K562 (cell line): Measurements from ENCODE around the gene SERTAD4. TPM values are rescaled to one million over a fixed set of nuclear protein-coding genes. Genes with fewer than 3 reads are reported as not detected.

ENCODE experiments used
- ATAC-seq: fragments of 200-7000 bp; cut with Tn5 transposase; 3 replicates; pipeline ENCODE4 v1.9.1; 2020; ENCODE audit warnings: moderate library complexity
- Bru-seq: library from RNA; stranded (reverse); fragments of 400-500 nt; gene quantifications from one replicate; lab custom pipeline; 2021; lab: Mats Ljungman, UMichigan
- BruChase-seq, 2 experiments: library from RNA; stranded (reverse); fragments of 400-500 nt; gene quantifications; one replicate each; lab custom pipeline; 2021; lab: Mats Ljungman, UMichigan
- BruUV-seq: library from RNA; stranded (reverse); fragments of 400-500 nt; replicated peaks from 2 replicates; lab custom pipeline; 2021; lab: Mats Ljungman, UMichigan
- CTCF ChIA-PET: fragments of 300-600 bp; formaldehyde crosslinking; extraction: SDS; loops from one replicate; lab custom pipeline; 2021; ENCODE audit warnings: low intra/inter-chr PET ratio; lab: Yijun Ruan, JAX
- POLR2A ChIA-PET: fragments of 300-600, 350-650 bp; sonication (Branson Sonifier 250); formaldehyde crosslinking; extraction: SDS; loops from one replicate; lab custom pipeline; 2021; ENCODE audit warnings: antibody characterized with exemption, inconsistent platforms; lab: Yijun Ruan, JAX
- DNase-seq, 4 experiments: peaks; one replicate each; pipeline versions ENCODE4 v3.0.0 to v3.0.0-alpha.2; 2011 to 2018; ENCODE audit warnings: low spot score in 3 of 4, mixed read lengths in 3 of 4; ENCODE audit errors: extremely low read depth in 1 of 4
- FAIRE-seq: peaks from 2 replicates; lab custom pipeline; 2011; peaks lifted over from hg19 to GRCh38; lab: Jason Lieb, UNC
- H2AFZ ChIP-seq: 2 replicates; pipeline ENCODE4 v1.6.0; 2011; ENCODE audit warnings: low read depth, low read length, control low read depth, inconsistent platforms
- H3K27ac ChIP-seq: fragments of 200-600 bp; 3 replicates; pipeline ENCODE4 v1.8.0; 2011; ENCODE audit warnings: low read depth, mild to moderate bottlenecking, control low read depth, inconsistent platforms, low read length, moderate library complexity, mixed read lengths; ENCODE audit errors: extremely low read depth
- H3K27me3 ChIP-seq, 2 experiments: fragments of 300-600 bp in 1 of 2; 2 replicates in 1 of 2; 3 replicates in 1 of 2; pipeline versions ENCODE4 v1.6.0 to v1.8.0; 2011; ENCODE audit warnings: inconsistent platforms in 2 of 2, low read length in 2 of 2, mild to moderate bottlenecking in 1 of 2, mixed read lengths in 1 of 2, moderate library complexity in 1 of 2; ENCODE audit not compliant: control insufficient read depth in 2 of 2, insufficient read depth in 2 of 2
- H3K36me3 ChIP-seq: fragments of 300-600 bp; 3 replicates; pipeline ENCODE4 v1.8.0; 2011; ENCODE audit warnings: mild to moderate bottlenecking, low read length, inconsistent platforms; ENCODE audit not compliant: control insufficient read depth, insufficient read depth
- H3K4me1 ChIP-seq, 2 experiments: fragments of 200-600 bp in 1 of 2; replicated peaks in 1 of 2; 2 replicates in 1 of 2; 3 replicates in 1 of 2; pipeline versions ENCODE4 v1.5.1 to v1.8.0; 2011; ENCODE audit warnings: inconsistent platforms in 2 of 2, low read length in 2 of 2, mild to moderate bottlenecking in 1 of 2, mixed read lengths in 1 of 2, moderate library complexity in 1 of 2; ENCODE audit not compliant: control insufficient read depth in 2 of 2, insufficient read depth in 2 of 2
- H3K4me2 ChIP-seq: 2 replicates; pipeline ENCODE4 v1.6.1; 2011; ENCODE audit warnings: low read length, control low read depth, inconsistent platforms, mixed read lengths; ENCODE audit not compliant: insufficient read depth
- H3K4me3 ChIP-seq: fragments of 200-600 bp; sonication (generic), shearing (Covaris generic); 2 replicates; pipeline ENCODE4 v1.5.1; 2016; ENCODE audit warnings: control low read depth, inconsistent platforms
- H3K79me2 ChIP-seq: fragments of 200-600 bp; 3 replicates; pipeline ENCODE4 v1.8.0; 2011; ENCODE audit warnings: low read length, inconsistent platforms; ENCODE audit not compliant: control insufficient read depth, insufficient read depth
- H3K9ac ChIP-seq, 2 experiments: 2 replicates each; pipeline versions ENCODE4 v1.6.0 to v1.6.1; 2011; ENCODE audit warnings: low read depth in 2 of 2, low read length in 2 of 2, control low read depth in 1 of 2, inconsistent platforms in 1 of 2, mild to moderate bottlenecking in 1 of 2, mixed read lengths in 1 of 2; ENCODE audit not compliant: insufficient read depth in 1 of 2
- H3K9me1 ChIP-seq: one replicate; pipeline ENCODE4 v1.6.0; 2011; ENCODE audit warnings: inconsistent platforms, mild to moderate bottlenecking, low read length, moderate library complexity; ENCODE audit not compliant: control insufficient read depth, insufficient read depth
- H3K9me3 ChIP-seq: replicated peaks from 2 replicates; pipeline ENCODE4 v1.5.1; 2011; ENCODE audit warnings: low read depth, low read length, inconsistent platforms; ENCODE audit not compliant: control insufficient read depth, insufficient read depth
- H4K20me1 ChIP-seq: replicated peaks from 2 replicates; pipeline ENCODE4 v1.6.1; 2011; ENCODE audit warnings: low read length, inconsistent platforms, mixed read lengths; ENCODE audit not compliant: control insufficient read depth, insufficient read depth
- CBX2 ChIP-seq: fragments of 200-600 bp; sonication (generic); IDR thresholded peaks from one replicate; pipeline ENCODE4 v1.6.1; 2012; ENCODE audit warnings: mild to moderate bottlenecking, low read length, inconsistent platforms; ENCODE audit not compliant: insufficient read depth, poor library complexity, severe bottlenecking
- DIDO1 ChIP-seq: fragments of 450-650 bp; IDR thresholded peaks from 2 replicates; pipeline ENCODE4 v1.6.1; 2016; ENCODE audit warnings: low read depth, missing biosample characterization, missing genetic modification characterization
- NFYB ChIP-seq: IDR thresholded peaks from 2 replicates; pipeline ENCODE4 v1.6.1; 2011; ENCODE audit warnings: mild to moderate bottlenecking, moderate library complexity; ENCODE audit not compliant: insufficient read length; ENCODE audit errors: extremely low read depth
- POU5F1 ChIP-seq: fragments of 150-350 bp; IDR thresholded peaks from 2 replicates; pipeline ENCODE4 v1.6.1; 2014; ENCODE audit warnings: borderline replicate concordance, low read length, low read depth, mild to moderate bottlenecking; ENCODE audit not compliant: partially characterized antibody
- RBM22 ChIP-seq: fragments of 200-400 bp; formaldehyde crosslinking; IDR thresholded peaks from 2 replicates; pipeline ENCODE4 v1.6.1; 2018; ENCODE audit warnings: low read length, low read depth; ENCODE audit not compliant: poor library complexity, severe bottlenecking
- SREBF1 ChIP-seq: fragments of 150-350 bp; IDR thresholded peaks from 2 replicates; pipeline ENCODE4 v1.6.1; 2014; ENCODE audit warnings: antibody characterized with exemption, low read depth, low read length, borderline replicate concordance
- TRIM24 ChIP-seq, 2 experiments: fragments of 450-650 bp; IDR thresholded peaks; 2 replicates each; pipeline ENCODE4 v1.6.1; 2016
- TSC22D4 ChIP-seq: fragments of 450-650 bp; IDR thresholded peaks from 2 replicates; pipeline ENCODE4 v1.6.1; 2016; ENCODE audit warnings: missing genetic modification characterization, missing biosample characterization, control low read depth
- WGBS: fragments of 100-300 bp; shearing (Covaris generic); methylation state at CpG from one replicate; pipeline ENCODE4 v1.1.6; 2016; ENCODE audit warnings: low coverage, mixed read lengths; ENCODE audit not compliant: insufficient coverage; ENCODE audit errors: missing lambda C conversion rate; 5-methylcytosine and 5-hydroxymethylcytosine counted together
- in situ Hi-C: fragments of 300-500 bp; cut with MboI; formaldehyde crosslinking; loops from 4 replicates; pipeline ENCODE4 v1.15.0; 2018; ENCODE audit warnings: inconsistent platforms, mixed read lengths
- intact Hi-C: fragments of 100-400 bp; cut with micrococcal nuclease; formaldehyde crosslinking; loops from 2 replicates; pipeline ENCODE4 v1.14.2; 2022
- long read RNA-seq, 3 experiments: library from polyadenylated mRNA in 2 of 3; library from RNA in 1 of 3; unstranded in 2 of 3; stranded (forward) in 1 of 3; transcript quantifications; one replicate each; pipeline ENCODE4 v2.0.0, GENCODE V29; 2019 to 2022
- polyA minus RNA-seq, 3 experiments: library from RNA; depleted of rRNA, polyadenylated mRNA; stranded (reverse); fragments of >200 nt; gene quantifications; 2 replicates each; pipeline ENCODE4 v1.2.3, GENCODE V29; 2011
- polyA plus RNA-seq, 8 experiments: library from polyadenylated mRNA; depleted of rRNA in 4 of 8; stranded (reverse) in 5 of 8; unstranded in 3 of 8; fragments of >200 nt; fragmentation: Nextera tagmentation in 2 of 8; fragmentation: Illumina TruSeq in 1 of 8; extraction: Ambion mirVana in 2 of 8; extraction: Trizol in 1 of 8; gene quantifications; 2 replicates each; pipeline versions ENCODE4 v1.2.1 to v1.2.3, GENCODE V29; 2011 to 2014; ENCODE audit warnings: inconsistent platforms in 1 of 8, missing spikeins in 1 of 8
- total RNA-seq, 7 experiments: library from RNA; depleted of rRNA in 6 of 7; stranded (reverse); fragments of >200 nt in 6 of 7; fragmentation: Illumina TruSeq in 2 of 7; extraction: Trizol in 2 of 7; gene quantifications; 2 replicates each; pipeline versions ENCODE4 v1.2.1 to v1.2.3, GENCODE V29; 2011 to 2021; ENCODE audit warnings: low replicate concordance in 1 of 7
- TF ChIP-seq, protein P1 (sequence below): fragments of 450-650 bp; formaldehyde crosslinking; IDR thresholded peaks from 2 replicates; pipeline ENCODE4 v1.4.0; 2022; ENCODE audit warnings: mild to moderate bottlenecking, moderate library complexity

SERTAD4 gene
- not detected in 2 replicates for total RNA-seq (2011; cell fraction: chromatin; rRNA removed; ENCODE audit: low replicate concordance)
- total RNA-seq (2011; cell fraction: nucleolus; rRNA removed) = not detected in 2 replicates
- not detected in 2 replicates for total RNA-seq (2011; cell fraction: nucleoplasm; rRNA removed)
- total RNA-seq (2014; rRNA removed) (not detected in 2 replicates), total RNA-seq (2014; rRNA removed; fragmentation: Illumina TruSeq; extraction: Trizol) (not detected in 2 replicates), total RNA-seq (2015; rRNA removed; fragmentation: Illumina TruSeq; extraction: Trizol) (not detected in 2 replicates), total RNA-seq (2021) (not detected in 2 replicates), polyA plus RNA-seq (2011; rRNA removed) (not detected in 2 replicates), polyA plus RNA-seq (2014; fragmentation: Illumina TruSeq; extraction: Trizol) (not detected in 2 replicates), polyA plus RNA-seq (2014; fragmentation: Nextera tagmentation; extraction: Ambion mirVana) (not detected), polyA plus RNA-seq (2014; rRNA removed) (not detected in 2 replicates), polyA minus RNA-seq (2011; rRNA and poly(A)+ RNA removed) (not detected in 2 replicates), Bru-seq, nascent RNA (not detected), BruChase-seq, experiment 1, labeled RNA remaining after a 2-hour chase (not detected), BruChase-seq, experiment 2, labeled RNA remaining after a 6-hour chase (not detected)
- polyA plus RNA-seq (2011; cell fraction: cytosol; rRNA removed) = not detected in 2 replicates
- polyA plus RNA-seq (2011; cell fraction: nucleus; rRNA removed) = not detected in 2 replicates
- polyA plus RNA-seq (2012) = not detected in 2 replicates
- not detected in 2 replicates for polyA minus RNA-seq (2011; cell fraction: cytosol; rRNA and poly(A)+ RNA removed)
- not detected in 2 replicates for polyA minus RNA-seq (2011; cell fraction: nucleus; rRNA and poly(A)+ RNA removed)
- long read RNA-seq, experiment 1 = 0 reads
- long read RNA-seq, experiment 2 = 0 reads
- long read RNA-seq, experiment 3 = 0 reads

DNA sequence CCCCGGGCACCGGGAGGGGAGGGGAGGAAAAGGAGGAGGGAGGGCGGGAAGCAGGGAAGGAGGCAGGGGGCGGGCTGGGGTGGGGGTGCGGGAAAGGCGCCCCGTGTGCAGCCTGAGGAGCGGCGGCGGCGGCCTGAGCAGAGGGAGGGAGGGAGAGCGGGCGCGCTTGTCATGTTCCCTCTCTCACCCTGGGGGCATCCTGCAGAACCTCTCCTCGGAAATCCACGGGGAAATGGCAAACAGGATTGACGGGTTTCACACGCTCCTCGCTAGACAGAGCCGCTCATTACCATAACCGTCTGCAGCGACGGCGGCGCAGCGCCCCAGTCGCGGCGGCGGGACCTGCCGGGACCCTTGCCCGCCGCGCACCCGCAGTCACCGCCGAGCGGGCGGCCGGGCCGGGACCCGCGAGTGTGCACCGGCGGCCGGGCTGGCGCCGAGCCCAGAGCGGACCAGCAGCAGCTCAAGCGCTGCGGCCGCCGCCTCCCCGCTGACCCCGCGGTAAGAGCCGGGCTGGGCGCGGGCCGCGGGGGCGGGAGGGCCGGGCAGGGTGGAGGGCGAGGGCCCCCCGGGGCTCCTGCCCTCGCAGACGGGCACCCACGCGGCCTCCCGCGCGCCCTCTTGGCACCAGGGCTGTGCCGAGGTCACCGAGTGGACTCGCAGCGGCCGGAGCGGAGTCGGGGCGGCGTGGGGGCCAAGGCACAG is at the start of gene SERTAD4:
SERTAD4 (plus strand) TSS at position 286 of the 705 bp plus-strand sequence. CDS start 5,165 bp downstream, outside the sequence.
- TF ChIP-seq TSC22D4 (tag) = no peak
- TF ChIP-seq SREBF1 = no peak
- TF ChIP-seq NFYB = no peak
- no peak for TF ChIP-seq POU5F1
- no peak for TF ChIP-seq CBX2
- no peak for TF ChIP-seq TRIM24 (IDR thresholded peaks at IDR 0.05)
- TF ChIP-seq RBM22 = no peak
- no peak for TF ChIP-seq DIDO1 (tag)
- TF ChIP-seq, protein P1, sequence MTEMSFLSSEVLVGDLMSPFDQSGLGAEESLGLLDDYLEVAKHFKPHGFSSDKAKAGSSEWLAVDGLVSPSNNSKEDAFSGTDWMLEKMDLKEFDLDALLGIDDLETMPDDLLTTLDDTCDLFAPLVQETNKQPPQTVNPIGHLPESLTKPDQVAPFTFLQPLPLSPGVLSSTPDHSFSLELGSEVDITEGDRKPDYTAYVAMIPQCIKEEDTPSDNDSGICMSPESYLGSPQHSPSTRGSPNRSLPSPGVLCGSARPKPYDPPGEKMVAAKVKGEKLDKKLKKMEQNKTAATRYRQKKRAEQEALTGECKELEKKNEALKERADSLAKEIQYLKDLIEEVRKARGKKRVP = no peak
- Histone ChIP-seq H3K9me3 (no peaks in the 10 kb centered on the region), H3K9ac (no peak within 1 kb of the TSS), H3K79me2 (no peaks in the 10 kb centered on the region), H3K4me3 (no peak within 1 kb of the TSS), H3K36me3 (no peaks in the 10 kb centered on the region), H3K9me1 (no peaks in the 10 kb centered on the region), H3K4me1 (peaks cover 0 to 22% of the 10 kb centered on the region in 2 experiments; a peak in 4 of 5 replicates), H3K4me2 (no peak within 1 kb of the TSS), H3K27ac (no peak within 1 kb of the TSS), H4K20me1 (no peaks in the 10 kb centered on the region), H2AFZ (no peak within 1 kb of the TSS), H3K27me3 (peaks cover 18% of the 10 kb centered on the region in 2 experiments)
- DNase-seq (no peak), FAIRE-seq (no peak), ATAC-seq (no peak)
- WGBS = 4% methylated on average over 18 of the region's 81 CpGs
- CTCF ChIA-PET = no interaction called here
- POLR2A ChIA-PET = no interaction called here
- intact Hi-C loops (no loop called here), in situ Hi-C loops (no loop called here)
- no TSS peak for BruUV-seq
